ENCODE results near the gene SS18L1. TPM values are rescaled to one million over a fixed set of nuclear protein-coding genes. Genes with fewer than 3 reads are reported as not detected.

The SS18L1 gene
- total and polyA plus RNA-seq, 10 of the 15 experiments (the other 5 are each of a cell fraction or from before 2014, with no cell fraction given), result 1.8 to 20.0 (median 6.6) TPM

- TF ChIP-seq RB1 (IDR thresholded peaks at IDR 0.05; ENCODE audit: borderline replicate concordance) (no peak), MEF2B (IDR thresholded peaks at IDR 0.05; ENCODE audit: partially characterized antibody, poor library complexity, severe bottlenecking) (no peak), NR2C2 (IDR thresholded peaks at IDR 0.05; ENCODE audit: borderline replicate concordance, control insufficient read depth, insufficient read length, low read depth) (no peak), ATF7 (IDR thresholded peaks at IDR 0.05; ENCODE audit: low read depth) (no peak)
- TF ChIP-seq, protein P1, sequence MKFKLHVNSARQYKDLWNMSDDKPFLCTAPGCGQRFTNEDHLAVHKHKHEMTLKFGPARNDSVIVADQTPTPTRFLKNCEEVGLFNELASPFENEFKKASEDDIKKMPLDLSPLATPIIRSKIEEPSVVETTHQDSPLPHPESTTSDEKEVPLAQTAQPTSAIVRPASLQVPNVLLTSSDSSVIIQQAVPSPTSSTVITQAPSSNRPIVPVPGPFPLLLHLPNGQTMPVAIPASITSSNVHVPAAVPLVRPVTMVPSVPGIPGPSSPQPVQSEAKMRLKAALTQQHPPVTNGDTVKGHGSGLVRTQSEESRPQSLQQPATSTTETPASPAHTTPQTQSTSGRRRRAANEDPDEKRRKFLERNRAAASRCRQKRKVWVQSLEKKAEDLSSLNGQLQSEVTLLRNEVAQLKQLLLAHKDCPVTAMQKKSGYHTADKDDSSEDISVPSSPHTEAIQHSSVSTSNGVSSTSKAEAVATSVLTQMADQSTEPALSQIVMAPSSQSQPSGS (IDR thresholded peaks at IDR 0.05; ENCODE audit: low read length), result no peak
Measured at GRCh38 chr20:62192635-62193034, 49.1 kb downstream of the SS18L1 start (continued).

DNA sequence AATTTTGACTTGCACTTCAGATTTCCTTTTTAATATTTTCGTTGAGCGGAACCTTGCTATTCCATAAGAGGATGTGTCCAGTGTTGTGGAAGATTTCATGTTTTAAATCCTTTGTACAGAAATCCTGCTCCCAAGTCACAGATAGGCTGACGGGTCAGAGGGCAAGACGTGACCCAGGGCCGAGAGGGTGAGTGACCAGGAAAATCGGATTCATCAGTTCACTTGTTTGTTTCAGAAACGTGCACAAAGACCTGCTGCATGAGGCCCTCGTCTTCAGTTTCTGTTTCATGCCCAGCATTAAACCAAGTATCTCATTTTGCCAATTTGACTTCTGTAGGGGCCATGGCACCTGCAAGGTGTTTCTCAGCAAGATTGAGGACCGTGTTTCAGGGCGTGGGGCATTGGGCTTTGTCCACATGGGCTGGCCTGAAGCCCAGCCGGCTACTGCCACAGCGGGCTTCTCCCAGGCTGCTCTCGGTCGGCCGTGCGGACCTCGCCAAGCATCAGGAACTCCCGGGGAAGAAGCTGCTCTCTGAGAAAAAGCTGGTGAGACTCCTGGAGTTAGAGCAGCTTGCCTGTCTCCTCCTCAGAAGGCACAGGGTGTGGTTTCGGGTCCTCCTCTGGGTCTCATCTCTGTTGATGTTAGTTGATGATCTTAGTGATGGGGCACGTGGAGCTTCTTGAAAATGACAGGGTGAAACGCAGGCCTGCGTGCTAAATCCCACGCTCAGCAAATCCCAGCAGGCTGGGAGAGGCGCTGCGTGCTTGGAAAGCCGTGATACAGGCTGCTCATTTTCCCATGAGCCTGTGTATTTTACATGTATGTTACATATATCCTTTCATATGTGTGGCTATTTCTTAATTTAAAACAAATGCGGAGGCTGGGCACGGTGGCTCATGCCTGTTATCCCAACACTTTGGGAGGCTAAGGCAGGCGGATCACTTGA lies 49.8 kb downstream of the SS18L1 start:
- no peak for DNase-seq (ENCODE audit: low read depth, low spot score)
- Histone ChIP-seq H3K4me3 (no peak overlapping the region), H3K4me2 (ENCODE audit: control insufficient read depth, insufficient read depth) (no peak overlapping the region), H2AFZ (ENCODE audit: control insufficient read depth, low read depth, low read length) (no peak overlapping the region), H3K36me3 (ENCODE audit: control insufficient read depth in 2 of 2, insufficient read depth in 2 of 2, low read length in 1 of 2) (peaks cover 7 to 13% of the 10 kb centered on the region in 2 experiments; a peak in 3 of 4 replicates), H4K20me1 (ENCODE audit: control insufficient read depth, insufficient read depth) (no peaks in the 10 kb centered on the region), H3K4me1 (ENCODE audit: control insufficient read depth, insufficient read depth, low read length) (peaks cover 5% of the 10 kb centered on the region; the same call in 1 of the 2 replicates), H3K27ac (ENCODE audit: control insufficient read depth, insufficient read depth) (no peak overlapping the region), H3K27me3 (replicated peaks in 1 of 2; ENCODE audit: control insufficient read depth in 2 of 2, insufficient read depth in 2 of 2, low read length in 1 of 2) (no peaks in the 10 kb centered on the region), H3K9ac (ENCODE audit: control insufficient read depth, insufficient read depth, low read length) (no peak overlapping the region), H3K79me2 (ENCODE audit: control insufficient read depth, insufficient read depth, low read length) (no peaks in the 10 kb centered on the region; the same call in 1 of the 2 replicates), H3K9me3 (replicated peaks; ENCODE audit: control insufficient read depth, insufficient read depth, low read length) (no peaks in the 10 kb centered on the region)
- intact Hi-C loops (cut with micrococcal nuclease; ENCODE audit: unreplicated experiment), result no loop called here
- ChIA-PET CTCF (no interaction called here), POLR2A (no interaction called here), SMC1A (ENCODE audit: uncharacterized antibody, unreplicated experiment) (interaction anchor here (0.6 kb wide), 1 partner anchor 47 kb away, joined by 3 read pairs; no protein-coding TSS in a partner anchor), RAD21 (ENCODE audit: unreplicated experiment) (no interaction called here)
- in situ Hi-C loops (cut with MboI), result no loop called here
- no peak for FAIRE-seq
- no TSS peak for BruUV-seq (replicated peaks)
- WGBS (ENCODE audit: insufficient coverage, insufficient replicate concordance, low lambda C conversion rate, missing lambda C conversion rate), result 85% methylated on average over 29 of the region's 29 CpGs
- TF ChIP-seq TAF1 (IDR thresholded peaks at IDR 0.05; ENCODE audit: borderline replicate concordance, low read depth, low read length) (no peak), SMAD5 (IDR thresholded peaks at IDR 0.05; ENCODE audit: low read depth) (no peak), SUPT20H (IDR thresholded peaks at IDR 0.05; ENCODE audit: borderline replicate concordance, control insufficient read depth, low read depth, low read length) (no peak), CBX5 (IDR thresholded peaks at IDR 0.05; ENCODE audit: low read depth) (no peak), CREM (IDR thresholded peaks at IDR 0.05; ENCODE audit: low read depth) (no peak), BCL3 (IDR thresholded peaks at IDR 0.05; ENCODE audit: borderline replicate concordance, insufficient read depth, low read depth, low read length, poor library complexity, severe bottlenecking) (no peak), POLR2AphosphoS2 (IDR thresholded peaks at IDR 0.05; ENCODE audit: low read depth, low read length) (no peak), GABPA (IDR thresholded peaks at IDR 0.05; ENCODE audit: low read depth) (no peak), TARDBP (IDR thresholded peaks at IDR 0.05; ENCODE audit: borderline replicate concordance) (no peak), POLR2AphosphoS5 (IDR thresholded peaks at IDR 0.05; ENCODE audit: low read length) (no peak), NR2C2 (IDR thresholded peaks at IDR 0.05; ENCODE audit: borderline replicate concordance, control insufficient read depth, insufficient read length, low read depth) (no peak), NFIC (IDR thresholded peaks at IDR 0.05; ENCODE audit: low read depth, low read length) (no peak), CHD4 (IDR thresholded peaks at IDR 0.05) (no peak), POLR2A (IDR thresholded peaks at IDR 0.05; ENCODE audit: low read depth, low read length) (no peak)
- TF ChIP-seq, protein P2, sequence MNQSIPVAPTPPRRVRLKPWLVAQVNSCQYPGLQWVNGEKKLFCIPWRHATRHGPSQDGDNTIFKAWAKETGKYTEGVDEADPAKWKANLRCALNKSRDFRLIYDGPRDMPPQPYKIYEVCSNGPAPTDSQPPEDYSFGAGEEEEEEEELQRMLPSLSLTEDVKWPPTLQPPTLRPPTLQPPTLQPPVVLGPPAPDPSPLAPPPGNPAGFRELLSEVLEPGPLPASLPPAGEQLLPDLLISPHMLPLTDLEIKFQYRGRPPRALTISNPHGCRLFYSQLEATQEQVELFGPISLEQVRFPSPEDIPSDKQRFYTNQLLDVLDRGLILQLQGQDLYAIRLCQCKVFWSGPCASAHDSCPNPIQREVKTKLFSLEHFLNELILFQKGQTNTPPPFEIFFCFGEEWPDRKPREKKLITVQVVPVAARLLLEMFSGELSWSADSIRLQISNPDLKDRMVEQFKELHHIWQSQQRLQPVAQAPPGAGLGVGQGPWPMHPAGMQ (IDR thresholded peaks at IDR 0.05; ENCODE audit: borderline replicate concordance), result no peak
- no peak for ATAC-seq
